K562 (cell line): ENCODE measurements around the gene EHD3. TPM values are rescaled to one million over a fixed set of nuclear protein-coding genes. Genes with fewer than 3 reads are reported as not detected.

ENCODE experiments used
- ATAC-seq: fragments of 200-7000 bp; cut with Tn5 transposase; 3 replicates; pipeline ENCODE4 v1.9.1; 2020; ENCODE audit warnings: moderate library complexity
- BruUV-seq: library from RNA; stranded (reverse); fragments of 400-500 nt; replicated peaks from 2 replicates; lab custom pipeline; 2021; lab: Mats Ljungman, UMichigan
- CTCF ChIA-PET: fragments of 300-600 bp; formaldehyde crosslinking; extraction: SDS; loops from one replicate; lab custom pipeline; 2021; ENCODE audit warnings: low intra/inter-chr PET ratio; lab: Yijun Ruan, JAX
- POLR2A ChIA-PET: fragments of 300-600, 350-650 bp; sonication (Branson Sonifier 250); formaldehyde crosslinking; extraction: SDS; loops from one replicate; lab custom pipeline; 2021; ENCODE audit warnings: antibody characterized with exemption, inconsistent platforms; lab: Yijun Ruan, JAX
- DNase-seq, 4 experiments: peaks; one replicate each; pipeline versions ENCODE4 v3.0.0 to v3.0.0-alpha.2; 2011 to 2018; ENCODE audit warnings: low spot score in 3 of 4, mixed read lengths in 3 of 4; ENCODE audit errors: extremely low read depth in 1 of 4
- FAIRE-seq: peaks from 2 replicates; lab custom pipeline; 2011; peaks lifted over from hg19 to GRCh38; lab: Jason Lieb, UNC
- H2AFZ ChIP-seq: 2 replicates; pipeline ENCODE4 v1.6.0; 2011; ENCODE audit warnings: low read depth, low read length, control low read depth, inconsistent platforms
- H3K27ac ChIP-seq: fragments of 200-600 bp; 3 replicates; pipeline ENCODE4 v1.8.0; 2011; ENCODE audit warnings: low read depth, mild to moderate bottlenecking, control low read depth, inconsistent platforms, low read length, moderate library complexity, mixed read lengths; ENCODE audit errors: extremely low read depth
- H3K27me3 ChIP-seq, 2 experiments: fragments of 300-600 bp in 1 of 2; 2 replicates in 1 of 2; 3 replicates in 1 of 2; pipeline versions ENCODE4 v1.6.0 to v1.8.0; 2011; ENCODE audit warnings: inconsistent platforms in 2 of 2, low read length in 2 of 2, mild to moderate bottlenecking in 1 of 2, mixed read lengths in 1 of 2, moderate library complexity in 1 of 2; ENCODE audit not compliant: control insufficient read depth in 2 of 2, insufficient read depth in 2 of 2
- H3K36me3 ChIP-seq: fragments of 300-600 bp; 3 replicates; pipeline ENCODE4 v1.8.0; 2011; ENCODE audit warnings: mild to moderate bottlenecking, low read length, inconsistent platforms; ENCODE audit not compliant: control insufficient read depth, insufficient read depth
- H3K4me1 ChIP-seq, 2 experiments: fragments of 200-600 bp in 1 of 2; replicated peaks in 1 of 2; 2 replicates in 1 of 2; 3 replicates in 1 of 2; pipeline versions ENCODE4 v1.5.1 to v1.8.0; 2011; ENCODE audit warnings: inconsistent platforms in 2 of 2, low read length in 2 of 2, mild to moderate bottlenecking in 1 of 2, mixed read lengths in 1 of 2, moderate library complexity in 1 of 2; ENCODE audit not compliant: control insufficient read depth in 2 of 2, insufficient read depth in 2 of 2
- H3K4me2 ChIP-seq: 2 replicates; pipeline ENCODE4 v1.6.1; 2011; ENCODE audit warnings: low read length, control low read depth, inconsistent platforms, mixed read lengths; ENCODE audit not compliant: insufficient read depth
- H3K4me3 ChIP-seq: fragments of 200-600 bp; sonication (generic), shearing (Covaris generic); 2 replicates; pipeline ENCODE4 v1.5.1; 2016; ENCODE audit warnings: control low read depth, inconsistent platforms
- H3K79me2 ChIP-seq: fragments of 200-600 bp; 3 replicates; pipeline ENCODE4 v1.8.0; 2011; ENCODE audit warnings: low read length, inconsistent platforms; ENCODE audit not compliant: control insufficient read depth, insufficient read depth
- H3K9ac ChIP-seq, 2 experiments: 2 replicates each; pipeline versions ENCODE4 v1.6.0 to v1.6.1; 2011; ENCODE audit warnings: low read depth in 2 of 2, low read length in 2 of 2, control low read depth in 1 of 2, inconsistent platforms in 1 of 2, mild to moderate bottlenecking in 1 of 2, mixed read lengths in 1 of 2; ENCODE audit not compliant: insufficient read depth in 1 of 2
- H3K9me1 ChIP-seq: one replicate; pipeline ENCODE4 v1.6.0; 2011; ENCODE audit warnings: inconsistent platforms, mild to moderate bottlenecking, low read length, moderate library complexity; ENCODE audit not compliant: control insufficient read depth, insufficient read depth
- H3K9me3 ChIP-seq: replicated peaks from 2 replicates; pipeline ENCODE4 v1.5.1; 2011; ENCODE audit warnings: low read depth, low read length, inconsistent platforms; ENCODE audit not compliant: control insufficient read depth, insufficient read depth
- H4K20me1 ChIP-seq: replicated peaks from 2 replicates; pipeline ENCODE4 v1.6.1; 2011; ENCODE audit warnings: low read length, inconsistent platforms, mixed read lengths; ENCODE audit not compliant: control insufficient read depth, insufficient read depth
- ESRRB ChIP-seq: fragments of 250-450 bp; sonication (Bioruptor Pico); IDR thresholded peaks from 2 replicates; pipeline ENCODE4 v1.5.0; 2020; ENCODE audit warnings: mild to moderate bottlenecking, moderate library complexity, borderline replicate concordance
- ZBTB40 ChIP-seq, 2 experiments: fragments of 450-650 bp in 1 of 2; sonication (generic) in 1 of 2; formaldehyde crosslinking in 1 of 2; IDR thresholded peaks; 2 replicates each; pipeline versions ENCODE4 v1.7.1 to v1.9.0; 2016 to 2022; ENCODE audit warnings: inconsistent platforms in 1 of 2, mild to moderate bottlenecking in 1 of 2, missing genetic modification reagents in 1 of 2
- ZKSCAN3 ChIP-seq: fragments of 250-450 bp; sonication (Bioruptor Pico); IDR thresholded peaks from 2 replicates; pipeline ENCODE4 v1.4.0; 2020
- WGBS: fragments of 100-300 bp; shearing (Covaris generic); methylation state at CpG from one replicate; pipeline ENCODE4 v1.1.6; 2016; ENCODE audit warnings: low coverage, mixed read lengths; ENCODE audit not compliant: insufficient coverage; ENCODE audit errors: missing lambda C conversion rate; 5-methylcytosine and 5-hydroxymethylcytosine counted together
- in situ Hi-C: fragments of 300-500 bp; cut with MboI; formaldehyde crosslinking; loops from 4 replicates; pipeline ENCODE4 v1.15.0; 2018; ENCODE audit warnings: inconsistent platforms, mixed read lengths
- intact Hi-C: fragments of 100-400 bp; cut with micrococcal nuclease; formaldehyde crosslinking; loops from 2 replicates; pipeline ENCODE4 v1.14.2; 2022
- polyA plus RNA-seq, 8 experiments: library from polyadenylated mRNA; depleted of rRNA in 4 of 8; stranded (reverse) in 5 of 8; unstranded in 3 of 8; fragments of >200 nt; fragmentation: Nextera tagmentation in 2 of 8; fragmentation: Illumina TruSeq in 1 of 8; extraction: Ambion mirVana in 2 of 8; extraction: Trizol in 1 of 8; gene quantifications; 2 replicates each; pipeline versions ENCODE4 v1.2.1 to v1.2.3, GENCODE V29; 2011 to 2014; ENCODE audit warnings: inconsistent platforms in 1 of 8, missing spikeins in 1 of 8
- total RNA-seq, 7 experiments: library from RNA; depleted of rRNA in 6 of 7; stranded (reverse); fragments of >200 nt in 6 of 7; fragmentation: Illumina TruSeq in 2 of 7; extraction: Trizol in 2 of 7; gene quantifications; 2 replicates each; pipeline versions ENCODE4 v1.2.1 to v1.2.3, GENCODE V29; 2011 to 2021; ENCODE audit warnings: low replicate concordance in 1 of 7

The EHD3 gene
- total and polyA plus RNA-seq, 9 of the 15 experiments (the other 6 are each of a cell fraction or from before 2014, with no cell fraction given) = under 0.01 to 0.04 (median 0.03) TPM; not detected in 3

- Histone ChIP-seq H3K4me2 (no peak overlapping the region), H3K79me2 (no peaks in the 10 kb centered on the region), H2AFZ (no peak overlapping the region), H3K9me1 (no peaks in the 10 kb centered on the region), H3K9ac (no peak overlapping the region), H3K4me1 (no peaks in the 10 kb centered on the region; a peak in 1 of 5 replicates), H3K36me3 (no peaks in the 10 kb centered on the region), H4K20me1 (no peaks in the 10 kb centered on the region), H3K9me3 (no peaks in the 10 kb centered on the region), H3K27ac (no peak overlapping the region), H3K27me3 (peaks cover 0 to 37% of the 10 kb centered on the region in 2 experiments; a peak in 3 of 5 replicates), H3K4me3 (no peak overlapping the region)
- in situ Hi-C loops (no loop called here), intact Hi-C loops (no loop called here)
- no peak for DNase-seq
- CTCF ChIA-PET = no interaction called here
- BruUV-seq = no TSS peak
- TF ChIP-seq ZBTB40 (IDR thresholded peaks at IDR 0.05) (no peak), ZBTB40 (CRISPR knock-in tag; IDR thresholded peaks at IDR 0.05) (no peak), ESRRB (CRISPR knock-in tag) (no peak), ZKSCAN3 (CRISPR knock-in tag) (no peak)
- under 1% methylated on average over 10 of the region's 10 CpGs for WGBS
- POLR2A ChIA-PET = interaction anchor here (1.1 kb wide), 1 partner anchor 26 kb away, joined by 3 read pairs; no protein-coding TSS in a partner anchor
- FAIRE-seq = no peak
- no peak for ATAC-seq
Observed at GRCh38 chr2:31241625-31242270, 7.8 kb downstream of the EHD3 start.
